GM18951 (cell line): ENCODE data around the gene HNRNPA0.

Experiments
- POLR2A ChIP-seq: IDR thresholded peaks from 4 replicates; pipeline ENCODE4 v1.6.1; 2011; ENCODE audit warnings: mild to moderate bottlenecking; ENCODE audit not compliant: insufficient read length, insufficient read depth; ENCODE audit errors: extremely low read depth
- in situ Hi-C: fragments of 300-500 bp; cut with MboI; formaldehyde crosslinking; loops from one replicate; pipeline ENCODE4 v1.12.0; 2022; ENCODE audit warnings: low sequenced_read_pairs, mixed read lengths, inconsistent platforms; ENCODE audit not compliant: unreplicated experiment

HNRNPA0 gene

GRCh38 chr5:137703565-137703964, 50.6 kb downstream of the HNRNPA0 start:
- in situ Hi-C loops: no loop called here
- TF ChIP-seq POLR2A: no peak

- in situ Hi-C loops: no loop called here
- no peak for TF ChIP-seq POLR2A
These were observed 53.9 kb downstream of the HNRNPA0 start for GRCh38 chr5:137700282-137700680.

- in situ Hi-C loops: no loop called here
- TF ChIP-seq POLR2A: no peak
These were observed 54.6 kb downstream of the HNRNPA0 start for GRCh38 chr5:137699336-137700281.

- TF ChIP-seq POLR2A: no peak
- in situ Hi-C loops: no loop called here
These were observed 57.7 kb downstream of the HNRNPA0 start for GRCh38 chr5:137696481-137696880.

GRCh38 chr5:137695651-137696428, 58.3 kb downstream of the HNRNPA0 start:
- in situ Hi-C loops: no loop called here
- no peak for TF ChIP-seq POLR2A
